MM.1S (cell line): ENCODE results near the gene PGR.

Experiments used
- EZH2 ChIP-seq: fragments of 300-600 bp; sonication (generic); optimal IDR thresholded peaks from 2 replicates; pipeline ENCODE3; 2017; ENCODE audit warnings: low read depth, mild to moderate bottlenecking, antibody characterized with exemption, low read length, mixed read lengths
- EZH2phosphoT487 ChIP-seq: fragments of 300-600 bp; sonication (generic); IDR thresholded peaks from 2 replicates; pipeline ENCODE4 v1.6.1; 2018; ENCODE audit warnings: antibody characterized with exemption, low read length
- TF ChIP-seq, protein P1 (sequence below): fragments of 300-600 bp; sonication (generic); IDR thresholded peaks from 2 replicates; pipeline ENCODE4 v1.5.1; 2016; ENCODE audit warnings: antibody characterized with exemption, low read length, mixed read lengths

DNA sequence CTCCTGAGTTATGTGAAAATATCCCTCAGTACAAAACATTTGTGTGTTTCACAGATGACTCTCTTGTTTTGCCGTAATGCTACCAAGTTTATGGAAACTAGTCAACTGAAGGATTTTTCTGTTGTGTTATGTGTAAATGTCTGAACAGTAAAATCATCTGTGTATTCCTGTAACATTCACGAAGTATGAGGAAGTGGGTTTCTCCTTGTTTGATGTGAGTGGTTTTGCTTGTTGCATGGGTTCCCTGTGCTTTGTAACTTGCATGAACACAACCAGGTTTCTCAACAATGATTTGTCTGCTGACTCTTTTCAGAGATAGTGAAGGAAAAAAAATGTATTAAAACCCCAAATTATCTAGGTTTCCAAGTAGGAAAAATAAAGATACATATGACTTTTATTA lies 138.1 kb downstream of the PGR start:
- TF ChIP-seq EZH2phosphoT487 (no peak), EZH2 (no peak)
- TF ChIP-seq, protein P1, sequence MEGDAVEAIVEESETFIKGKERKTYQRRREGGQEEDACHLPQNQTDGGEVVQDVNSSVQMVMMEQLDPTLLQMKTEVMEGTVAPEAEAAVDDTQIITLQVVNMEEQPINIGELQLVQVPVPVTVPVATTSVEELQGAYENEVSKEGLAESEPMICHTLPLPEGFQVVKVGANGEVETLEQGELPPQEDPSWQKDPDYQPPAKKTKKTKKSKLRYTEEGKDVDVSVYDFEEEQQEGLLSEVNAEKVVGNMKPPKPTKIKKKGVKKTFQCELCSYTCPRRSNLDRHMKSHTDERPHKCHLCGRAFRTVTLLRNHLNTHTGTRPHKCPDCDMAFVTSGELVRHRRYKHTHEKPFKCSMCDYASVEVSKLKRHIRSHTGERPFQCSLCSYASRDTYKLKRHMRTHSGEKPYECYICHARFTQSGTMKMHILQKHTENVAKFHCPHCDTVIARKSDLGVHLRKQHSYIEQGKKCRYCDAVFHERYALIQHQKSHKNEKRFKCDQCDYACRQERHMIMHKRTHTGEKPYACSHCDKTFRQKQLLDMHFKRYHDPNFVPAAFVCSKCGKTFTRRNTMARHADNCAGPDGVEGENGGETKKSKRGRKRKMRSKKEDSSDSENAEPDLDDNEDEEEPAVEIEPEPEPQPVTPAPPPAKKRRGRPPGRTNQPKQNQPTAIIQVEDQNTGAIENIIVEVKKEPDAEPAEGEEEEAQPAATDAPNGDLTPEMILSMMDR: no peak
